Thyroid gland (tissue), 4 donors: ENCODE data around the gene CYP20A1.

Experiments used
- CTCF ChIP-seq, 6 experiments: fragments of 200-600 bp in 3 of 6; fragments of 450-650 bp in 3 of 6; sonication (generic) in 3 of 6; IDR thresholded peaks; one replicate each; pipeline ENCODE4 v1.5.1; 2016 to 2019; ENCODE audit warnings: antibody characterized with exemption in 6 of 6, mild to moderate bottlenecking in 2 of 6, inconsistent platforms in 1 of 6, moderate library complexity in 1 of 6
- POLR2A ChIP-seq, 2 donors: fragments of 450-650 bp; IDR thresholded peaks; one replicate each; pipeline ENCODE4 v1.6.1; 2017; ENCODE audit warnings: antibody characterized with exemption in 2 of 2, mild to moderate bottlenecking in 2 of 2, moderate library complexity in 1 of 2

GRCh38 chr2:203344667-203345066 lies 105.8 kb downstream of the CYP20A1 start:
- TF ChIP-seq CTCF (IDR thresholded peaks at IDR 0.05): no peak
- no peak for TF ChIP-seq POLR2A (IDR thresholded peaks at IDR 0.05)
